IMR-90 (cell line): ENCODE data around the gene KIAA0232. TPM values are rescaled to one million over a fixed set of nuclear protein-coding genes. Genes with fewer than 3 reads are reported as not detected.
A peak's percentile ranks its signal among the peaks of the same experiment; 100 is the strongest.

Source experiments
- ATAC-seq: fragments of 200-7000 bp; cut with Tn5 transposase; 2 replicates; pipeline ENCODE4 v1.9.1; 2020; ENCODE audit warnings: low read depth, mild to moderate bottlenecking, moderate library complexity
- BruUV-seq: library from RNA; stranded (reverse); fragments of 400-500 nt; replicated peaks from 2 replicates; lab custom pipeline; 2021; lab: Mats Ljungman, UMichigan
- CTCF ChIA-PET: fragments of 300-600 bp; formaldehyde crosslinking; extraction: SDS; loops from one replicate; lab custom pipeline; 2021; ENCODE audit warnings: antibody characterized with exemption; lab: Yijun Ruan, JAX
- POLR2A ChIA-PET: fragments of 300-600 bp; sonication (Branson Sonifier 250); formaldehyde crosslinking; loops from one replicate; lab custom pipeline; 2022; ENCODE audit warnings: antibody characterized with exemption; ENCODE audit not compliant: unreplicated experiment; lab: Charles Lee
- DNase-seq: peaks from one replicate; pipeline ENCODE4 v3.0.0; 2013
- H2AFZ ChIP-seq: replicated peaks from 2 replicates; pipeline ENCODE3; 2013; ENCODE audit warnings: low read length, mild to moderate bottlenecking; ENCODE audit not compliant: poor library complexity
- H2AK5ac ChIP-seq: 2 replicates; pipeline ENCODE4 v1.6.1; 2013; ENCODE audit warnings: low read depth, low read length, inconsistent platforms
- H2AK9ac ChIP-seq: replicated peaks from 2 replicates; pipeline ENCODE3; 2013; ENCODE audit warnings: mild to moderate bottlenecking, low read depth, low read length, moderate library complexity; ENCODE audit not compliant: poor library complexity
- H2BK120ac ChIP-seq: 2 replicates; pipeline ENCODE4 v1.6.1; 2013; ENCODE audit warnings: low read depth, low read length, inconsistent platforms
- H2BK15ac ChIP-seq: 3 replicates; pipeline ENCODE4 v1.6.1; 2013; ENCODE audit warnings: low read depth, low read length, inconsistent platforms
- H2BK20ac ChIP-seq: 2 replicates; pipeline ENCODE4 v1.6.1; 2013; ENCODE audit warnings: low read depth, mild to moderate bottlenecking, inconsistent platforms, low read length, moderate library complexity
- H2BK5ac ChIP-seq: 2 replicates; pipeline ENCODE4 v1.6.1; 2013; ENCODE audit warnings: mild to moderate bottlenecking, low read depth, low read length, inconsistent platforms; ENCODE audit not compliant: poor library complexity, severe bottlenecking
- H3K14ac ChIP-seq: replicated peaks from 2 replicates; pipeline ENCODE4 v1.6.1; 2013; ENCODE audit warnings: low read depth, low read length, inconsistent platforms
- H3K18ac ChIP-seq: 2 replicates; pipeline ENCODE4 v1.6.1; 2013; ENCODE audit warnings: low read depth, low read length, control low read depth
- H3K23ac ChIP-seq: 2 replicates; pipeline ENCODE4 v1.6.1; 2013; ENCODE audit warnings: low read depth, low read length, inconsistent platforms
- H3K27ac ChIP-seq: 2 replicates; pipeline ENCODE4 v1.5.1; 2013; ENCODE audit warnings: mild to moderate bottlenecking, control low read depth, low read length; ENCODE audit not compliant: insufficient read depth
- H3K27me3 ChIP-seq: 2 replicates; pipeline ENCODE4 v1.6.1; 2013; ENCODE audit warnings: low read length; ENCODE audit not compliant: control insufficient read depth, insufficient read depth
- H3K36me3 ChIP-seq: 2 replicates; pipeline ENCODE4 v1.6.1; 2013; ENCODE audit warnings: low read length, mixed read lengths; ENCODE audit not compliant: control insufficient read depth, insufficient read depth
- H3K4ac ChIP-seq: 2 replicates; pipeline ENCODE4 v1.6.1; 2013; ENCODE audit warnings: low read depth, low read length, inconsistent platforms
- H3K4me1 ChIP-seq: 2 replicates; pipeline ENCODE4 v1.6.1; 2013; ENCODE audit warnings: low read length, mixed read lengths; ENCODE audit not compliant: control insufficient read depth, insufficient read depth
- H3K4me2 ChIP-seq: 2 replicates; pipeline ENCODE4 v1.6.1; 2013; ENCODE audit warnings: low read depth, mild to moderate bottlenecking, control low read depth, low read length, moderate library complexity
- H3K4me3 ChIP-seq: 2 replicates; pipeline ENCODE4 v1.5.1; 2013; ENCODE audit warnings: low read depth, mild to moderate bottlenecking, control low read depth, low read length, moderate library complexity; ENCODE audit not compliant: insufficient read depth
- H3K56ac ChIP-seq: 2 replicates; pipeline ENCODE4 v1.6.1; 2013; ENCODE audit warnings: low read length, inconsistent platforms; ENCODE audit not compliant: insufficient read depth; ENCODE audit errors: extremely low read depth
- H3K79me1 ChIP-seq, 2 experiments: 2 replicates each; pipeline ENCODE4 v1.6.1; 2013; ENCODE audit warnings: low read length in 2 of 2, inconsistent platforms in 1 of 2, low read depth in 1 of 2
- H3K9ac ChIP-seq: 2 replicates; pipeline ENCODE4 v1.6.1; 2013; ENCODE audit warnings: low read depth, low read length, control low read depth
- H3K9me1 ChIP-seq: 2 replicates; pipeline ENCODE4 v1.6.1; 2013; ENCODE audit warnings: low read length, inconsistent platforms; ENCODE audit not compliant: insufficient read depth
- H3K9me3 ChIP-seq: 2 replicates; pipeline ENCODE4 v1.6.1; 2013; ENCODE audit warnings: low read length; ENCODE audit not compliant: control insufficient read depth, insufficient read depth
- H4K20me1 ChIP-seq: 2 replicates; pipeline ENCODE4 v1.6.1; 2013; ENCODE audit warnings: low read length, inconsistent platforms; ENCODE audit not compliant: insufficient read depth
- H4K5ac ChIP-seq: 2 replicates; pipeline ENCODE4 v1.6.1; 2013; ENCODE audit warnings: mild to moderate bottlenecking, low read depth, low read length, control low read depth
- H4K8ac ChIP-seq, 2 experiments: 2 replicates each; pipeline ENCODE4 v1.6.1; 2013; ENCODE audit warnings: low read depth in 2 of 2, low read length in 2 of 2, control low read depth in 1 of 2, inconsistent platforms in 1 of 2
- H4K91ac ChIP-seq: 2 replicates; pipeline ENCODE4 v1.6.1; 2013; ENCODE audit warnings: low read depth, low read length, inconsistent platforms; ENCODE audit not compliant: insufficient read depth
- BHLHE40 ChIP-seq: fragments of 150-350 bp; IDR thresholded peaks from 2 replicates; pipeline ENCODE4 v1.6.1; 2016; ENCODE audit warnings: mild to moderate bottlenecking, low read depth, low read length
- CEBPB ChIP-seq: IDR thresholded peaks from 2 replicates; pipeline ENCODE4 v1.6.1; 2012; ENCODE audit warnings: low read depth, low read length, improper control_type of control experiment
- CHD1 ChIP-seq: IDR thresholded peaks from 2 replicates; pipeline ENCODE4 v1.6.1; 2012; ENCODE audit warnings: low read depth, low read length, improper control_type of control experiment
- FOS ChIP-seq: fragments of 150-350 bp; IDR thresholded peaks from 2 replicates; pipeline ENCODE4 v1.6.1; 2016; ENCODE audit warnings: low read depth, low read length
- MAFK ChIP-seq: IDR thresholded peaks from 2 replicates; pipeline ENCODE4 v1.6.1; 2012; ENCODE audit warnings: low read depth, low read length, improper control_type of control experiment
- MAZ ChIP-seq: IDR thresholded peaks from 2 replicates; pipeline ENCODE4 v1.6.1; 2012; ENCODE audit warnings: low read depth, mild to moderate bottlenecking, low read length, improper control_type of control experiment, moderate library complexity, borderline replicate concordance
- MXI1 ChIP-seq: IDR thresholded peaks from 2 replicates; pipeline ENCODE4 v1.6.1; 2012; ENCODE audit warnings: low read depth, mild to moderate bottlenecking, low read length, moderate library complexity, borderline replicate concordance
- NFE2L2 ChIP-seq: fragments of 150-350 bp; IDR thresholded peaks from 2 replicates; pipeline ENCODE4 v1.6.1; 2016; ENCODE audit warnings: low read depth, mild to moderate bottlenecking, low read length
- POLR2A ChIP-seq: IDR thresholded peaks from 2 replicates; pipeline ENCODE4 v1.6.1; 2012; ENCODE audit warnings: mild to moderate bottlenecking, low read depth, low read length
- RAD21 ChIP-seq: IDR thresholded peaks from 2 replicates; pipeline ENCODE4 v1.6.1; 2012; ENCODE audit warnings: low read length, improper control_type of control experiment
- RCOR1 ChIP-seq: IDR thresholded peaks from 2 replicates; pipeline ENCODE4 v1.6.1; 2012; ENCODE audit warnings: mild to moderate bottlenecking, low read length, improper control_type of control experiment; ENCODE audit not compliant: insufficient replicate concordance
- RFX5 ChIP-seq: IDR thresholded peaks from 2 replicates; pipeline ENCODE4 v1.8.0; 2012; ENCODE audit warnings: low read depth, mild to moderate bottlenecking, low read length, moderate library complexity
- SMC3 ChIP-seq: fragments of 150-350 bp; IDR thresholded peaks from 2 replicates; pipeline ENCODE4 v1.6.1; 2016; ENCODE audit warnings: low read depth, mild to moderate bottlenecking, antibody characterized with exemption, low read length, moderate library complexity
- WGBS, 2 experiments: methylation state at CpG; one replicate each; pipeline versions ENCODE4 v1.1.5 to v1.1.7; 2013; ENCODE audit warnings: missing lambda C conversion rate in 2 of 2; ENCODE audit not compliant: insufficient read length in 1 of 2; ENCODE audit errors: extremely low coverage in 2 of 2; 5-methylcytosine and 5-hydroxymethylcytosine counted together
- dilution Hi-C: fragments of 300-500 bp; cut with HindIII; formaldehyde crosslinking; loops from one replicate; pipeline ENCODE4 v1.14.3; 2018; ENCODE audit warnings: low sequenced_read_pairs; ENCODE audit not compliant: unreplicated experiment
- in situ Hi-C: fragments of 300-500 bp; cut with MboI; formaldehyde crosslinking; loops from 3 replicates; pipeline ENCODE4 v1.14.3; 2019; ENCODE audit warnings: low sequenced_read_pairs, inconsistent platforms, mixed read lengths
- intact Hi-C: fragments of 100-400 bp; cut with micrococcal nuclease; formaldehyde crosslinking; loops from 2 replicates; pipeline ENCODE4 v1.10.0; 2022
- polyA plus RNA-seq, 3 experiments: library from polyadenylated mRNA; depleted of rRNA; stranded (reverse); fragments of >200 nt; gene quantifications; 2 replicates each; pipeline ENCODE4 v1.2.3, GENCODE V29; 2012; ENCODE audit warnings: low replicate concordance in 1 of 3
- total RNA-seq: library from RNA; depleted of rRNA; stranded (reverse); fragments of >200 nt; gene quantifications from 2 replicates; pipeline ENCODE4 v1.2.3, GENCODE V29; 2012
- TF ChIP-seq, protein P1 (sequence below): conservative IDR thresholded peaks from 2 replicates; pipeline ENCODE4 v1.5.1; 2012; ENCODE audit warnings: mild to moderate bottlenecking, low read depth, low read length, improper control_type of control experiment
- TF ChIP-seq, protein P2 (sequence below): fragments of 150-350 bp; IDR thresholded peaks from 2 replicates; pipeline ENCODE4 v1.6.1; 2017; ENCODE audit warnings: mild to moderate bottlenecking, antibody characterized with exemption, low read length, low read depth
- TF ChIP-seq, protein P3 (sequence below): fragments of 150-350 bp; IDR thresholded peaks from 2 replicates; pipeline ENCODE4 v1.6.1; 2016; ENCODE audit warnings: low read depth, mild to moderate bottlenecking, low read length, moderate library complexity, borderline replicate concordance

Gene KIAA0232
- total and polyA plus RNA-seq, 2 of the 4 experiments (the other 2 are of a cell fraction) = 6.8 to 19.5 TPM

DNA sequence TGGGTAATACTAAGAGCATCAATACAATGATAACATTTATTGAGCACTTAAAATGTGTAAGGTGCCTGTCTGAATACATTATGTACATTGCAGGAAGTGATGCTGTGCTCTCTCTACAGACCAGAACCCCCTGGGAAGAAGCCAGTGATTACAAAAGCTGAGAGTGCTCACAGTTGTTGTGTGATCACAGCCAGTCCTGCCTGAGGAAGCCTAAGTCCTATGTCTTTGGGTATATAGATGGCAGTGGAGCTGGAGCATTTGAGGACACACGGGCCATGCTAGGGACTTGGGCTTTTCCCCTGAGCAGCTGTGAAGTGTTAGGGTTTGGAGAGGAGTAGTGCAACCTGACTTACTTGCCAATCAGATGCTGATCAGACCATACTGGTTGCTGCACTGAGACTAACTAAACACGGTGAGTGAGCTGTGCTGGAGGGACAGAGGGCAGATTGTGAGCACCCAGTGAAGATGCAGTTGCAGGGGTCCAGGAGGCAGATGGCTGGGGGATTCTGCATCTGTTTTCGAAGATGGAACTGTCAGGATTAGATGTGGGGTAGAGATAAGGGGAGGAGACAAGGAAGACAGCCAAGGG lies 66.3 kb downstream of the KIAA0232 start:
- ATAC-seq (no peak), DNase-seq (peak; percentile 8)
- Histone ChIP-seq H2BK15ac (no peak overlapping the region), H3K27me3 (no peaks in the 10 kb centered on the region), H3K9me3 (peaks cover 5% of the 10 kb centered on the region), H4K8ac (no peak overlapping the region), H2BK120ac (no peak overlapping the region), H4K20me1 (peaks cover 18% of the 10 kb centered on the region; the same call in 1 of the 2 replicates), H4K91ac (no peak overlapping the region), H3K79me1 (peaks cover 36 to 69% of the 10 kb centered on the region in 2 experiments), H3K56ac (no peak overlapping the region), H4K5ac (no peak overlapping the region), H3K4ac (no peak overlapping the region), H2AFZ (no peak overlapping the region), H2BK20ac (no peak overlapping the region), H3K9ac (no peak overlapping the region), H3K14ac (no peak overlapping the region), H3K23ac (no peak overlapping the region), H3K18ac (no peak overlapping the region), H2AK9ac (no peak overlapping the region), H2BK5ac (no peak overlapping the region), H3K4me2 (no peak overlapping the region), H3K4me1 (no peaks in the 10 kb centered on the region), H2AK5ac (no peak overlapping the region), H3K27ac (no peak overlapping the region), H3K36me3 (peaks cover 24% of the 10 kb centered on the region), H3K9me1 (peaks cover 9% of the 10 kb centered on the region; the same call in 1 of the 2 replicates), H3K4me3 (no peak overlapping the region)
- BruUV-seq = no TSS peak
- in situ Hi-C loops = no loop called here
- ChIA-PET POLR2A (no interaction called here), CTCF (no interaction called here)
- dilution Hi-C loops = no loop called here
- 90% methylated on average over 2 of the region's 3 CpGs; no CpG with 5 or more reads in 1 of the 2 experiments for WGBS, 2 experiments
- intact Hi-C loops = no loop called here
- TF ChIP-seq CHD1 (no peak), MAZ (no peak), BHLHE40 (no peak), RFX5 (no peak), POLR2A (no peak), SMC3 (no peak), NFE2L2 (no peak), MXI1 (no peak), MAFK (no peak), CEBPB (no peak), FOS (no peak), RAD21 (no peak), RCOR1 (no peak)
- TF ChIP-seq, protein P1, sequence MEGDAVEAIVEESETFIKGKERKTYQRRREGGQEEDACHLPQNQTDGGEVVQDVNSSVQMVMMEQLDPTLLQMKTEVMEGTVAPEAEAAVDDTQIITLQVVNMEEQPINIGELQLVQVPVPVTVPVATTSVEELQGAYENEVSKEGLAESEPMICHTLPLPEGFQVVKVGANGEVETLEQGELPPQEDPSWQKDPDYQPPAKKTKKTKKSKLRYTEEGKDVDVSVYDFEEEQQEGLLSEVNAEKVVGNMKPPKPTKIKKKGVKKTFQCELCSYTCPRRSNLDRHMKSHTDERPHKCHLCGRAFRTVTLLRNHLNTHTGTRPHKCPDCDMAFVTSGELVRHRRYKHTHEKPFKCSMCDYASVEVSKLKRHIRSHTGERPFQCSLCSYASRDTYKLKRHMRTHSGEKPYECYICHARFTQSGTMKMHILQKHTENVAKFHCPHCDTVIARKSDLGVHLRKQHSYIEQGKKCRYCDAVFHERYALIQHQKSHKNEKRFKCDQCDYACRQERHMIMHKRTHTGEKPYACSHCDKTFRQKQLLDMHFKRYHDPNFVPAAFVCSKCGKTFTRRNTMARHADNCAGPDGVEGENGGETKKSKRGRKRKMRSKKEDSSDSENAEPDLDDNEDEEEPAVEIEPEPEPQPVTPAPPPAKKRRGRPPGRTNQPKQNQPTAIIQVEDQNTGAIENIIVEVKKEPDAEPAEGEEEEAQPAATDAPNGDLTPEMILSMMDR = no peak
- TF ChIP-seq, protein P2, sequence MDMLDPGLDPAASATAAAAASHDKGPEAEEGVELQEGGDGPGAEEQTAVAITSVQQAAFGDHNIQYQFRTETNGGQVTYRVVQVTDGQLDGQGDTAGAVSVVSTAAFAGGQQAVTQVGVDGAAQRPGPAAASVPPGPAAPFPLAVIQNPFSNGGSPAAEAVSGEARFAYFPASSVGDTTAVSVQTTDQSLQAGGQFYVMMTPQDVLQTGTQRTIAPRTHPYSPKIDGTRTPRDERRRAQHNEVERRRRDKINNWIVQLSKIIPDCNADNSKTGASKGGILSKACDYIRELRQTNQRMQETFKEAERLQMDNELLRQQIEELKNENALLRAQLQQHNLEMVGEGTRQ = no peak
- TF ChIP-seq, protein P3, sequence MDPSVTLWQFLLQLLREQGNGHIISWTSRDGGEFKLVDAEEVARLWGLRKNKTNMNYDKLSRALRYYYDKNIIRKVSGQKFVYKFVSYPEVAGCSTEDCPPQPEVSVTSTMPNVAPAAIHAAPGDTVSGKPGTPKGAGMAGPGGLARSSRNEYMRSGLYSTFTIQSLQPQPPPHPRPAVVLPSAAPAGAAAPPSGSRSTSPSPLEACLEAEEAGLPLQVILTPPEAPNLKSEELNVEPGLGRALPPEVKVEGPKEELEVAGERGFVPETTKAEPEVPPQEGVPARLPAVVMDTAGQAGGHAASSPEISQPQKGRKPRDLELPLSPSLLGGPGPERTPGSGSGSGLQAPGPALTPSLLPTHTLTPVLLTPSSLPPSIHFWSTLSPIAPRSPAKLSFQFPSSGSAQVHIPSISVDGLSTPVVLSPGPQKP = no peak
